Measurements from ENCODE around the gene TP53RK.
A peak's percentile ranks its signal among the peaks of the same experiment; 100 is the strongest.

- TF ChIP-seq POLR2A (IDR thresholded peaks at IDR 0.05) (peak; percentile 37 to 56 (median 46)), CTCF (IDR thresholded peaks at IDR 0.05) (peak in 2 of 7 experiments; percentile 10 to 26)
Measured at GRCh38 chr20:46709459-46710152, 20.4 kb upstream of the TP53RK start, which contains the start of gene SLC2A10.

Data from body of pancreas (tissue), 4 donors.